ENCODE results near the gene SCN1A.

SCN1A gene

GRCh38 chr2:166127217-166128155 lies at the start of gene SCN1A:
Gene SCN1A, minus strand, starts transcription at chr2:166128020. Its CDS starts 54,399 bp downstream, at chr2:166073621.
- no peaks in the 10 kb centered on the region for H3K9me3 Mint-ChIP-seq
- H3K36me3 Mint-ChIP-seq (ENCODE audit: insufficient read depth) = peaks cover 3% of the 10 kb centered on the region
- no peak within 1 kb of the TSS for H3K4me3 Mint-ChIP-seq
- peaks cover 42% of the 10 kb centered on the region for H3K27me3 Mint-ChIP-seq
- peaks cover 6% of the 10 kb centered on the region for H3K4me1 Mint-ChIP-seq
- no peak for ATAC-seq (replicated peaks; ENCODE audit: extremely low read depth, poor library complexity, severe bottlenecking)
- H3K27ac Mint-ChIP-seq (ENCODE audit: low read depth) = no peak within 1 kb of the TSS
- DNase-seq (ENCODE audit: low spot score in 2 of 2) = no peak

DNA sequence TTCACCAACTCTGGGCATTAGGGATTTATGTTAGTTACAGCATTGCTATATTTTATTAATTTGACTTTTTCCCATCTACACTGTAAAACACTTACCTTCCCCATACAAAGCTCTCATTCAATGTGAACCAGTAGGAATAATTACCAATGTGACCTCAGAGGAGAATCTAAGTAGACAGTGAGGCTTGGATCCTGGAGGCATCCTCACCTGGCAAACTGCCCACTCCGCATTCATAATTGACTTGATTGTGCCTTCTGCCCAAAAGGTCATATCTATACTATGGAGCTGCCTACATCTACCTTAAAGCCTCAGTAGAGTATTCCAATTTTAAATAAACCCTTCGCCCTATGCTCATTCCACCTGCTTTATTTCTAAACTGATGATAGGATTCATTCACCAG lies 45.4 kb upstream of the SCN1A start:
- no peak overlapping the region for H3K27ac Mint-ChIP-seq (ENCODE audit: low read depth)
- ATAC-seq (replicated peaks; ENCODE audit: extremely low read depth, poor library complexity, severe bottlenecking) (no peak), DNase-seq (ENCODE audit: low spot score in 2 of 2) (no peak)
- H3K9me3 Mint-ChIP-seq = no peaks in the 10 kb centered on the region
- no peak overlapping the region for H3K4me3 Mint-ChIP-seq
- no peaks in the 10 kb centered on the region for H3K36me3 Mint-ChIP-seq (ENCODE audit: insufficient read depth)
- no peaks in the 10 kb centered on the region for H3K4me1 Mint-ChIP-seq
- no peaks in the 10 kb centered on the region for H3K27me3 Mint-ChIP-seq

- Mint-ChIP-seq H3K27ac (ENCODE audit: low read depth) (no peak overlapping the region), H3K36me3 (ENCODE audit: insufficient read depth) (no peaks in the 10 kb centered on the region), H3K9me3 (no peaks in the 10 kb centered on the region), H3K27me3 (no peaks in the 10 kb centered on the region), H3K4me1 (no peaks in the 10 kb centered on the region), H3K4me3 (no peak overlapping the region)
- ATAC-seq (replicated peaks; ENCODE audit: extremely low read depth, poor library complexity, severe bottlenecking) (no peak), DNase-seq (ENCODE audit: low spot score in 2 of 2) (no peak)
Observed at GRCh38 chr2:166171216-166171615, 43.4 kb upstream of the SCN1A start.

DNA sequence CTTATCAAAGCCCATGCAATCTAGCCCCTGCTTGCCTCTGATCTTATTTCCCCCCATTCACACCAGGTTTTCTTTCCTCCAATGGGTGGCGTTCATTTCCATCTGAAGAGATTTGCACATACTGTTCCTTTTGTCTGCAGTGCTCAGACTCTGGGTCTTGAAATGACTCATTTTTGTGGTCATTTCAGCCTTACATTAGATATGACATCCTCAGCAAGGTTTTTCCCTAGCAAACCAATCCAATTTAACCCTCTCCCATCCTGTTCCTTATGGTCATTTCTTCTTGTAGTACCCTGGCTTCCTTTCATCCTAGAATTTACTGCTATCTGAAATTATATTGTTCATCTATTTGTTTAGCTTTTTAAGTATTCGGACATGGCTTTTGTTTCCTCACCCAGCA lies 42.5 kb upstream of the SCN1A start:
- no peaks in the 10 kb centered on the region for H3K9me3 Mint-ChIP-seq
- no peak overlapping the region for H3K4me3 Mint-ChIP-seq
- no peaks in the 10 kb centered on the region for H3K27me3 Mint-ChIP-seq
- no peak overlapping the region for H3K27ac Mint-ChIP-seq (ENCODE audit: low read depth)
- no peaks in the 10 kb centered on the region for H3K4me1 Mint-ChIP-seq
- ATAC-seq (replicated peaks; ENCODE audit: extremely low read depth, poor library complexity, severe bottlenecking) (no peak), DNase-seq (ENCODE audit: low spot score in 2 of 2) (no peak)
- no peaks in the 10 kb centered on the region for H3K36me3 Mint-ChIP-seq (ENCODE audit: insufficient read depth)

DNA sequence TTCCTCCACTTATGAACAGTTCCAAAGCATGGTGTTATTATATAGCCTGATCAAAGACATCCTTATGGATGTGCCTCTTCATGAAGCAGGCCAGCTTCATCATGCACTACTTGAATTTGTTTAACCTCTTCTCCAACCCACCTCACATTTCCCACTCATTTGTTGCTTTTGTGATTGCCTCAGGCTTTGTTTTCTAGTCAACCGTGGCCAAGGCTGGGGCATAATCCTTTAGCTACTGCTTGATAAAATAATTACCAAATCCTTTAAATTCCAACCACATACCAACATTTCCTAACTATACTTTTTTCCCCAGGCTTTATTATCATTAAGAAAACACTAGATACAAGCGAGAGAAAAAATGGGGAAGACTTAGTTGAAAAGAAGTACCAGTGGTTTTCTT lies 39.6 kb upstream of the SCN1A start:
- H3K27me3 Mint-ChIP-seq = no peaks in the 10 kb centered on the region
- no peaks in the 10 kb centered on the region for H3K9me3 Mint-ChIP-seq
- H3K4me1 Mint-ChIP-seq = no peaks in the 10 kb centered on the region
- H3K36me3 Mint-ChIP-seq (ENCODE audit: insufficient read depth) = no peaks in the 10 kb centered on the region
- no peak for ATAC-seq (replicated peaks; ENCODE audit: extremely low read depth, poor library complexity, severe bottlenecking)
- no peak for DNase-seq (ENCODE audit: low spot score in 2 of 2)
- no peak overlapping the region for H3K4me3 Mint-ChIP-seq
- H3K27ac Mint-ChIP-seq (ENCODE audit: low read depth) = no peak overlapping the region

GRCh38 chr2:166163775-166164174 lies 36.0 kb upstream of the SCN1A start:
- DNase-seq (ENCODE audit: low spot score in 2 of 2) = no peak
- ATAC-seq (replicated peaks; ENCODE audit: extremely low read depth, poor library complexity, severe bottlenecking) = no peak
- Mint-ChIP-seq H3K27ac (ENCODE audit: low read depth) (no peak overlapping the region), H3K9me3 (no peaks in the 10 kb centered on the region), H3K4me1 (no peaks in the 10 kb centered on the region), H3K36me3 (ENCODE audit: insufficient read depth) (no peaks in the 10 kb centered on the region), H3K27me3 (no peaks in the 10 kb centered on the region), H3K4me3 (no peak overlapping the region)

DNA sequence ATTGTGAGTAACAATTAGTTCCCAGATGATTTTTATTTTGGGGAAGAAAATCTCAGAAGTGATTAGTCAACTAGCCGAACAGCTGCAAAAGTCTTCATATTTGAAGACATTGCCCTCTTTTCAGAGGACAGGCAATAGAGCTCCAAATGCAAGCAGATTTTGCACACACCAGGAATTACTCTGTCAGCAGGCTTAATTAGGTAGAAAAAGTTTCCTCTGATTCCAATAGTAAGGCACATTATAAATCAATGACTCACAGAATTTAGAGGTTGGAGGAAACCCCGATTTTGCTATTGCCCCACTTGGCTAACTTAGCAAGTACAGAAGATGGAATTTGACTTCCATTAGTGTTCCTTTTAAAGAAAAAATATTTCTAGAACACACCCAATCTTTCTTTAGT lies 30.7 kb upstream of the SCN1A start:
- Mint-ChIP-seq H3K9me3 (no peaks in the 10 kb centered on the region), H3K27ac (ENCODE audit: low read depth) (no peak overlapping the region), H3K27me3 (peaks cover 27% of the 10 kb centered on the region), H3K4me1 (no peaks in the 10 kb centered on the region), H3K4me3 (no peak overlapping the region), H3K36me3 (ENCODE audit: insufficient read depth) (no peaks in the 10 kb centered on the region)
- DNase-seq (ENCODE audit: low spot score in 2 of 2) = no peak
- ATAC-seq (replicated peaks; ENCODE audit: extremely low read depth, poor library complexity, severe bottlenecking) = no peak

DNA sequence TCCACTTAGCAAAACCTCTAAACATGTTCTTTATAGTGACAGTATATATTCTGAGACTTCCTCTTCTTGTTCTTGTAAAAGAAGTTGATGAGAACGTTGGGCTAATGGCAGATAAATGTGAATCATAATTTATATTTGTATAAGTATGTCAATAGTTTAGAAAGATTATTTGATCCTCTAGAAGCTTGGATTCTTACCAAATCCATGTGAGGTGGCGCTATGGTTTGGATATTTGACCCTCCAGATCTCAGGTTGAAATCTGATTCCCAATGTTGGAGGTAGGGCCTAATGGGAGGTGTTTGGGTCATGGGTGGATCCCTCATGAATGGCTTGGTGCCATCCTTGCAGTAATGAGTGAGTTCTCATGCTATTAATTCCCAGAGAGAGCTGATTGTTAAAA lies 29.8 kb upstream of the SCN1A start:
- ATAC-seq (replicated peaks; ENCODE audit: extremely low read depth, poor library complexity, severe bottlenecking) = no peak
- Mint-ChIP-seq H3K4me3 (no peak overlapping the region), H3K9me3 (no peaks in the 10 kb centered on the region), H3K27ac (ENCODE audit: low read depth) (no peak overlapping the region), H3K36me3 (ENCODE audit: insufficient read depth) (no peaks in the 10 kb centered on the region), H3K27me3 (peaks cover 29% of the 10 kb centered on the region), H3K4me1 (no peaks in the 10 kb centered on the region)
- DNase-seq (ENCODE audit: low spot score in 2 of 2) = no peak

DNA sequence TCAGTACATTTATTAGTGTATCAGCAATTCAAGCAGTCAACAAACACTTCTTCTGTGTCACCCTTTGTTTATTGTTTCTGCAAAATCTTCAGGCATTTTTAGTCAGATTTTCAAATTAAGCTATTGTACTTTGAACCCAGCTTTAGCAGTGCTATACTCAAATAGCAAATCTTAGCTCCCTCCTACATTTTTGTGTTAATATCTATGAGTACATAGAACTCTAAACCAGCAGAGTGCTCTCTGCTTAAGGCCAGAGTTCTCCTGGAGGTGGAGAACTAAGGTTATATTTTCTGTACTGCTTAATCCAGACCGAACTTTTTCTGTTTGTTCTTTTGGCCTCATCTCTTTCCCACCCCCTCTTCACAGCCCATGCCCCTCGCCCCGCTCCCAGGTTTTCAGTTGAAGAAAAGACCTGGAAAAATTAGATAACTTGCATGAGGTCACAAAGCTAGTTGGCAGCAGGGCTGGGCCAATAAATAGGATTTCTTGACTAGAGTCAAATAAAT lies 29.2 kb upstream of the SCN1A start:
- Mint-ChIP-seq H3K27me3 (peaks cover 29% of the 10 kb centered on the region), H3K4me3 (no peak overlapping the region), H3K27ac (ENCODE audit: low read depth) (no peak overlapping the region), H3K4me1 (no peaks in the 10 kb centered on the region), H3K9me3 (no peaks in the 10 kb centered on the region), H3K36me3 (ENCODE audit: insufficient read depth) (no peaks in the 10 kb centered on the region)
- ATAC-seq (replicated peaks; ENCODE audit: extremely low read depth, poor library complexity, severe bottlenecking) (no peak), DNase-seq (ENCODE audit: low spot score in 2 of 2) (no peak)

GRCh38 chr2:166155589-166155988 lies 27.8 kb upstream of the SCN1A start:
- Mint-ChIP-seq H3K4me1 (no peaks in the 10 kb centered on the region), H3K27me3 (peaks cover 29% of the 10 kb centered on the region), H3K36me3 (ENCODE audit: insufficient read depth) (no peaks in the 10 kb centered on the region), H3K27ac (ENCODE audit: low read depth) (no peak overlapping the region), H3K4me3 (no peak overlapping the region), H3K9me3 (no peaks in the 10 kb centered on the region)
- ATAC-seq (replicated peaks; ENCODE audit: extremely low read depth, poor library complexity, severe bottlenecking) = no peak
- no peak for DNase-seq (ENCODE audit: low spot score in 2 of 2)

GRCh38 chr2:166154685-166155338 lies 27.0 kb upstream of the SCN1A start:
- Mint-ChIP-seq H3K27ac (ENCODE audit: low read depth) (no peak overlapping the region), H3K4me1 (no peaks in the 10 kb centered on the region), H3K27me3 (peaks cover 29% of the 10 kb centered on the region), H3K9me3 (no peaks in the 10 kb centered on the region), H3K4me3 (no peak overlapping the region), H3K36me3 (ENCODE audit: insufficient read depth) (no peaks in the 10 kb centered on the region)
- no peak for ATAC-seq (replicated peaks; ENCODE audit: extremely low read depth, poor library complexity, severe bottlenecking)
- DNase-seq (ENCODE audit: low spot score in 2 of 2) = no peak

GRCh38 chr2:166152064-166152463 lies 24.2 kb upstream of the SCN1A start:
- peaks cover 27% of the 10 kb centered on the region for H3K27me3 Mint-ChIP-seq
- no peaks in the 10 kb centered on the region for H3K9me3 Mint-ChIP-seq
- DNase-seq (ENCODE audit: low spot score in 2 of 2) (no peak), ATAC-seq (replicated peaks; ENCODE audit: extremely low read depth, poor library complexity, severe bottlenecking) (no peak)
- H3K4me3 Mint-ChIP-seq = no peak overlapping the region
- no peaks in the 10 kb centered on the region for H3K36me3 Mint-ChIP-seq (ENCODE audit: insufficient read depth)
- no peaks in the 10 kb centered on the region for H3K4me1 Mint-ChIP-seq
- no peak overlapping the region for H3K27ac Mint-ChIP-seq (ENCODE audit: low read depth)

Data from central memory CD8-positive, alpha-beta T cell (primary cell).